Suprapubic skin (tissue), 4 donors: ENCODE measurements around the gene CCM2. TPM values are rescaled to one million over a fixed set of nuclear protein-coding genes. Genes with fewer than 3 reads are reported as not detected.

Experiments
- DNase-seq, 2 donors: peaks; one replicate each; pipeline ENCODE4 v3.0.0-alpha.2; 2019; ENCODE audit warnings: low spot score in 2 of 2
- H3K27ac ChIP-seq: fragments of 200-600 bp; sonication (generic); one replicate; pipeline ENCODE4 v1.5.1; 2019
- H3K27me3 ChIP-seq: fragments of 200-600 bp; sonication (generic); one replicate; pipeline ENCODE4 v1.5.1; 2019
- H3K36me3 ChIP-seq: fragments of 200-600 bp; sonication (generic); one replicate; pipeline ENCODE4 v1.5.1; 2019
- H3K4me1 ChIP-seq: fragments of 200-600 bp; sonication (generic); one replicate; pipeline ENCODE4 v1.5.1; 2019
- H3K4me3 ChIP-seq: fragments of 200-600 bp; sonication (generic); one replicate; pipeline ENCODE4 v1.5.1; 2019; ENCODE audit warnings: mild to moderate bottlenecking
- H3K9me3 ChIP-seq: fragments of 200-600 bp; sonication (generic); one replicate; pipeline ENCODE4 v1.5.1; 2019
- CTCF ChIP-seq, 2 donors: fragments of 200-600 bp in 1 of 2; fragments of 450-650 bp in 1 of 2; sonication (generic) in 1 of 2; IDR thresholded peaks; one replicate each; pipeline ENCODE4 v1.5.1; 2016 to 2019; ENCODE audit warnings: antibody characterized with exemption in 2 of 2, mild to moderate bottlenecking in 1 of 2, moderate library complexity in 1 of 2
- EP300 ChIP-seq: sonication (generic); formaldehyde crosslinking; IDR thresholded peaks from one replicate; pipeline ENCODE4 v1.6.1; 2017; ENCODE audit warnings: antibody characterized with exemption
- POLR2A ChIP-seq, 2 donors: fragments of 450-650 bp; IDR thresholded peaks; one replicate each; pipeline ENCODE4 v1.6.1; 2017; ENCODE audit warnings: antibody characterized with exemption in 2 of 2, mild to moderate bottlenecking in 2 of 2, moderate library complexity in 2 of 2
- POLR2AphosphoS5 ChIP-seq, 3 donors: sonication (generic); formaldehyde crosslinking; IDR thresholded peaks; one replicate each; pipeline ENCODE4 v1.6.1; 2017; ENCODE audit warnings: antibody characterized with exemption in 3 of 3
- WGBS: methylation state at CpG from one replicate; pipeline ENCODE4 v1.1.5; 2018; 5-methylcytosine and 5-hydroxymethylcytosine counted together
- total RNA-seq, 4 donors: library from RNA; depleted of rRNA; stranded (reverse); fragments of >200 nt; gene quantifications; one replicate each; pipeline ENCODE4 v1.1.0, GENCODE V29; 2016

CCM2 gene
- total RNA-seq, 4 donors from 2014 or later, result 34.3 to 42.3 (median 35.9) TPM

DNA sequence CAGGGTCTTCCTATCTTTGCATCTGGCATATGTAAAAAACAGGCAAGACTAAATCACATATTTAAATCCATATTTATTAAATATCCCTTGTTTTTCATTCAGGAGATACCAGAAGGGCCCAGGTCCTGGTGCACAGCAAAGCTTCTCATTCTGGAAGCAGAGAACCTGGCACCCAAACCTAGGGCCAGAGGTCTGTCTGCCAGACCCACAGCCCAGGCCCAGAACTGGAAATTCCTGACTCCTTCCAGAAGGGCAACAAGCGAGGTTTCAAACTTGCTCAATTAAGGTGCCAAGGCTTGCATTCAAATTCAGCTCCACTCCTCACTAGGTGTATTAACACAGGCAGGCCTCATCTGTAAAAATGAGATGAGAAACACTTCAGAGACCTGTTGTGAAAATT lies 17.0 kb upstream of the CCM2 start:
- TF ChIP-seq POLR2AphosphoS5 (IDR thresholded peaks at IDR 0.05) (no peak), POLR2A (IDR thresholded peaks at IDR 0.05) (no peak), CTCF (IDR thresholded peaks at IDR 0.05) (no peak), EP300 (no peak)
- peaks cover 58% of the 10 kb centered on the region for H3K4me1 ChIP-seq
- no peak overlapping the region for H3K27ac ChIP-seq
- H3K9me3 ChIP-seq, result no peaks in the 10 kb centered on the region
- 73% methylated on average over 1 of the region's 1 CpG for WGBS
- H3K36me3 ChIP-seq, result peaks cover 32% of the 10 kb centered on the region
- no peak for DNase-seq
- H3K4me3 ChIP-seq, result no peak overlapping the region
- H3K27me3 ChIP-seq, result no peaks in the 10 kb centered on the region

GRCh38 chr7:44983742-44984477 lies 16.1 kb upstream of the CCM2 start:
- Histone ChIP-seq H3K4me3 (no peak overlapping the region), H3K9me3 (no peaks in the 10 kb centered on the region)
- 83% methylated on average over 6 of the region's 6 CpGs for WGBS

DNA sequence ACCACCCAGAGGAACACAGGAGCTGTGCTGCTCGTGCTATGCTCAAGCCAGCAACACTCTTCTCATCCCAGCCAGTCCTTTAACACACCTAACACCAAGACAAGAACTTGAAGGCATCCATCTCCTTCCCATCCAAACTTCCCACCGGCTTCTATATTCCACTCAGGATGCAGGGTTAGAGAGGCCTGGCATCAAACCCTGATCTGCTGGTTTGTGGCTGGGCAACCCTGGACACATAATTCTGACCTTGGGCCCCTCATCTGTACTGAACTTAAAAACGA lies 15.6 kb upstream of the CCM2 start:
- Histone ChIP-seq H3K4me3 (no peak overlapping the region), H3K36me3 (peaks cover 32% of the 10 kb centered on the region), H3K27me3 (no peaks in the 10 kb centered on the region), H3K27ac (no peak overlapping the region), H3K4me1 (peaks cover 52% of the 10 kb centered on the region), H3K9me3 (no peaks in the 10 kb centered on the region)
- WGBS, result 70% methylated on average over 3 of the region's 3 CpGs
- no peak for TF ChIP-seq POLR2A (IDR thresholded peaks at IDR 0.05)
- no peak for TF ChIP-seq CTCF (IDR thresholded peaks at IDR 0.05)
- TF ChIP-seq POLR2AphosphoS5 (IDR thresholded peaks at IDR 0.05), result no peak
- no peak for TF ChIP-seq EP300
- DNase-seq, result no peak

More at GRCh38 chr7:44983742-44984477, 16.1 kb upstream of the CCM2 start:
- DNase-seq, result no peak
- H3K36me3 ChIP-seq, result peaks cover 32% of the 10 kb centered on the region
- no peak overlapping the region for H3K27ac ChIP-seq
- H3K27me3 ChIP-seq, result no peaks in the 10 kb centered on the region
- H3K4me1 ChIP-seq, result peaks cover 56% of the 10 kb centered on the region
- TF ChIP-seq EP300 (no peak), POLR2AphosphoS5 (IDR thresholded peaks at IDR 0.05) (no peak), CTCF (IDR thresholded peaks at IDR 0.05) (no peak), POLR2A (IDR thresholded peaks at IDR 0.05) (no peak)

DNA sequence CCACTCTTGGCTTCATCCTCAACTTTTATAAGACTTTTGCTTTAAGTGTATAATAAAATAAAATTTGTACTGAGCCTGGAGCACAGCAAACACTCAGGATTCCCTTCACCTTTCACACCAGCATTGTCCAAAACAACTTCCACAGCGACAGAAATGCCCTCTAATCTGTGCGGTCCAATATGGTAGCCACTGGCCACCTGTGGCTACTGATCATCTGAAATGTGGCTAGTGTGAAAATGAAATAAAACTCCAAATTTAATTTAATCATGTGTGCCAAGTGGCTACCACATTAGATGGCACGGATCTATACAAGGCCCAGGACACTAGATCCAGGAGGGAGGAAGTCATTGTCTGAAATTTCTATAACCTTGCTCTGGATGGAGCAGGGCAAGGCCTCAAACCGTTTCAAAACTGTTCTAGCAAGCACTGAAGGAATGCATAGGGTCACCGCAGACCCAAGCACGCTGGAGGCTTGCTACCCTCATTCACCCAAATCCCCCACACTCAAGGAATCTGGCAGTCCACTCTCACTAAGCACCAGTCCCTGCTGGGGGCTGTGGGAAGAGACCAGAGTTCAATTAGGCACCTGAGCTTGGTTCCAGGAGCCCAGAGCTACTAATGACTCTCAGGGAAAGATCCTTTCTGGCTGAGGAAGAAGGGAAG lies 14.8 kb upstream of the CCM2 start:
- no peak overlapping the region for H3K27ac ChIP-seq
- 62% methylated on average over 6 of the region's 6 CpGs for WGBS
- peaks cover 32% of the 10 kb centered on the region for H3K36me3 ChIP-seq
- no peaks in the 10 kb centered on the region for H3K27me3 ChIP-seq
- no peaks in the 10 kb centered on the region for H3K9me3 ChIP-seq
- H3K4me1 ChIP-seq, result peaks cover 48% of the 10 kb centered on the region
- TF ChIP-seq CTCF (IDR thresholded peaks at IDR 0.05), result no peak
- DNase-seq, result no peak
- H3K4me3 ChIP-seq, result peak overlapping the region; percentile 65

DNA sequence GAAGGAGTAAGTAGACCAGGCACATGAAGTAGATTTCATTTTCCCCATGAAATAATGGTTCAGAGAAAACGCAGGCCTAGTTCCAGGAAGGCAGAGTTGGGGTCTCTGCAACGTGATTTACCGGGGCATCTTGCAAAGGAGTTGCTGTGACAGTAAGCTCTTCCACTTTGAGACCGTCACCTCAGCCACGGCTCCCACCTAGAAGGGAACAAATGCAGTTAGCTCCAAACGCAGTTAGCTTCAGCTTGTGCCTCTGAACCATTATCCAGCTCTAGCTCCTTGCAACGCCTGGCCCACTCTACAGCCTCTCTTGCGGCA lies 14.1 kb upstream of the CCM2 start:
- 5% methylated on average over 8 of the region's 8 CpGs for WGBS

More for the DNA sequence above, 14.1 kb upstream of the CCM2 start:
- Histone ChIP-seq H3K9me3 (no peaks in the 10 kb centered on the region), H3K27ac (peak overlapping the region; percentile 93), H3K4me3 (peak overlapping the region; percentile 65), H3K4me1 (peaks cover 48% of the 10 kb centered on the region), H3K27me3 (no peaks in the 10 kb centered on the region), H3K36me3 (peaks cover 32% of the 10 kb centered on the region)
- no peak for TF ChIP-seq CTCF (IDR thresholded peaks at IDR 0.05)
- TF ChIP-seq EP300, result no peak
- TF ChIP-seq POLR2AphosphoS5 (IDR thresholded peaks at IDR 0.05), result no peak
- TF ChIP-seq POLR2A (IDR thresholded peaks at IDR 0.05), result no peak
- DNase-seq, result no peak
